Cardiac muscle cell (in vitro differentiated cells and primary cell): ENCODE data around the gene KRTAP20-3. TPM values are rescaled to one million over a fixed set of nuclear protein-coding genes. Genes with fewer than 3 reads are reported as not detected.

Source experiments
- DNase-seq, 2 donors: peaks; one replicate each; pipeline versions ENCODE4 v3.0.0 to v3.0.0-alpha.2; 2010 to 2017; ENCODE audit warnings: low read depth in 1 of 2, low spot score in 1 of 2
- H3K27ac ChIP-seq: fragments of 200-600 bp; sonication (generic); 2 replicates; pipeline ENCODE4 v1.5.1; 2016
- H3K27me3 ChIP-seq: fragments of 200-600 bp; sonication (generic); 2 replicates; pipeline ENCODE4 v1.6.0; 2016; ENCODE audit warnings: control low read depth
- H3K36me3 ChIP-seq: fragments of 200-600 bp; sonication (generic); 2 replicates; pipeline ENCODE4 v1.5.1; 2016; ENCODE audit warnings: control low read depth
- H3K4me1 ChIP-seq: fragments of 200-600 bp; sonication (generic); 2 replicates; pipeline ENCODE4 v1.8.1; 2017; ENCODE audit warnings: low read depth, mild to moderate bottlenecking, mixed run types
- H3K4me3 ChIP-seq: fragments of 200-600 bp; sonication (generic); 2 replicates; pipeline ENCODE4 v1.5.1; 2016; ENCODE audit warnings: mild to moderate bottlenecking
- H3K9me3 ChIP-seq: fragments of 200-600 bp; sonication (generic); 2 replicates; pipeline ENCODE4 v1.5.1; 2017; ENCODE audit warnings: low read depth, mild to moderate bottlenecking, control low read depth
- polyA plus RNA-seq: library from polyadenylated mRNA; unstranded; fragments of >200 nt; fragmentation: Nextera tagmentation; extraction: Ambion mirVana; gene quantifications from 2 replicates; pipeline ENCODE4 v1.2.1, GENCODE V29; 2016
- total RNA-seq: library from RNA; depleted of rRNA; stranded (reverse); fragments of >200 nt; gene quantifications from 2 replicates; pipeline ENCODE4 v1.2.3, GENCODE V29; 2016
- TF ChIP-seq, protein P1 (sequence below): IDR thresholded peaks from 2 replicates; pipeline ENCODE4 v1.5.1; 2012; ENCODE audit warnings: low read depth, mild to moderate bottlenecking, low read length

KRTAP20-3 gene
- total RNA-seq (not detected in 2 replicates), polyA plus RNA-seq (not detected in 2 replicates)

- H3K36me3 ChIP-seq, result no peaks in the 10 kb centered on the region
- TF ChIP-seq, protein P1, sequence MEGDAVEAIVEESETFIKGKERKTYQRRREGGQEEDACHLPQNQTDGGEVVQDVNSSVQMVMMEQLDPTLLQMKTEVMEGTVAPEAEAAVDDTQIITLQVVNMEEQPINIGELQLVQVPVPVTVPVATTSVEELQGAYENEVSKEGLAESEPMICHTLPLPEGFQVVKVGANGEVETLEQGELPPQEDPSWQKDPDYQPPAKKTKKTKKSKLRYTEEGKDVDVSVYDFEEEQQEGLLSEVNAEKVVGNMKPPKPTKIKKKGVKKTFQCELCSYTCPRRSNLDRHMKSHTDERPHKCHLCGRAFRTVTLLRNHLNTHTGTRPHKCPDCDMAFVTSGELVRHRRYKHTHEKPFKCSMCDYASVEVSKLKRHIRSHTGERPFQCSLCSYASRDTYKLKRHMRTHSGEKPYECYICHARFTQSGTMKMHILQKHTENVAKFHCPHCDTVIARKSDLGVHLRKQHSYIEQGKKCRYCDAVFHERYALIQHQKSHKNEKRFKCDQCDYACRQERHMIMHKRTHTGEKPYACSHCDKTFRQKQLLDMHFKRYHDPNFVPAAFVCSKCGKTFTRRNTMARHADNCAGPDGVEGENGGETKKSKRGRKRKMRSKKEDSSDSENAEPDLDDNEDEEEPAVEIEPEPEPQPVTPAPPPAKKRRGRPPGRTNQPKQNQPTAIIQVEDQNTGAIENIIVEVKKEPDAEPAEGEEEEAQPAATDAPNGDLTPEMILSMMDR, result no peak
Measured at GRCh38 chr21:30642564-30642963, at the start of gene KRTAP20-3. KRTAP20-3 (plus strand) TSS chr21:30642864.

DNA sequence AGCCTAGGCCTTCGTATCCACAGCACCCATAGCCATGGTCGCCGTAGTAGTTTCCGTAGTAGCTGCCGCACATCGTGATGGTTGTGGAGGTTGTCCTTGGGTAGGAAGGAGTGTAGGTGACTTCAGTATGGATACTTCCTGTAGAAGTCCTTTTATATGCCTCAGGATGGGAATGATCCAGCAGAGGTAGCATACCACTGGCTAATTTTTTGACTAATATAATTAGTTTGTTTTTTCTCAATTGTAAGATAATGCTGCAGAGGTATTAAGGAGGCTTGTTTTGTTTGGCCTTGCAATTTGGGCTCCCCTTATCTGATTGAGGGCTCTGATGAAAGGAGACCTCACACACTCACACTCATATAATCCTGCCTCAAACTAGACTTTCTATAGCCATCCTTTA, 43.9 kb upstream of the KRTAP20-3 start, which contains the start of gene KRTAP6-2:
Gene KRTAP6-2, minus strand, starts transcription at position 101 of the 400 bp plus-strand sequence. Its CDS starts 28 bp downstream, at position 73.
- no peaks in the 10 kb centered on the region for H3K4me1 ChIP-seq
- no peaks in the 10 kb centered on the region for H3K9me3 ChIP-seq
- no peaks in the 10 kb centered on the region for H3K36me3 ChIP-seq
- TF ChIP-seq, protein P1, result no peak
- no peak within 1 kb of the TSS for H3K27ac ChIP-seq
- H3K4me3 ChIP-seq, result no peak within 1 kb of the TSS
- no peaks in the 10 kb centered on the region for H3K27me3 ChIP-seq
- no peak for DNase-seq

More at GRCh38 chr21:30642564-30642963, at the start of gene KRTAP20-3:
- Histone ChIP-seq H3K4me1 (no peaks in the 10 kb centered on the region), H3K4me3 (no peak within 1 kb of the TSS), H3K27ac (no peak within 1 kb of the TSS), H3K27me3 (no peaks in the 10 kb centered on the region), H3K9me3 (no peaks in the 10 kb centered on the region)
- DNase-seq, result no peak

DNA sequence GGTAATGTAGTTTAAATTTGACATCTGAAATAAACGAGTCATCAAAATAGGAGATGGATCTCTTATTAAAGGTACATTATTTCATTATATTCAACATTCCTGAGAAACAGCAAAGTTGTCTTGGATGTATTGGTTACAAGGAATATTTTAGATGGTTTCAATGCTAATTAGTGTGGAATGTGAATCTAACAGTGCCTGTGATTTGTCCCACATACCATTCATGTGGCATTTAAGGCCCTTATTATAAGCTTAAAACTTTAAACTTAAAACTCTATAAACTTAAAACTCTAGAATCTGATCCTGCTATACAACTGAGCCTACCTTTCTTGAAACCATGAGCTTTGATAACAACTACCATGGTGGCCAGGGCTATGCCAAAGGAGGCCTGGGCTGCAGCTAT, 41.9 kb upstream of the KRTAP20-3 start, which contains the start of gene KRTAP22-1:
Gene KRTAP22-1, plus strand, starts transcription at position 301 of the 400 bp plus-strand sequence.
- Histone ChIP-seq H3K27ac (no peak within 1 kb of the TSS), H3K36me3 (no peaks in the 10 kb centered on the region), H3K4me3 (no peak within 1 kb of the TSS), H3K4me1 (no peaks in the 10 kb centered on the region), H3K27me3 (no peaks in the 10 kb centered on the region), H3K9me3 (no peaks in the 10 kb centered on the region)
- TF ChIP-seq, protein P1, result no peak
- no peak for DNase-seq

DNA sequence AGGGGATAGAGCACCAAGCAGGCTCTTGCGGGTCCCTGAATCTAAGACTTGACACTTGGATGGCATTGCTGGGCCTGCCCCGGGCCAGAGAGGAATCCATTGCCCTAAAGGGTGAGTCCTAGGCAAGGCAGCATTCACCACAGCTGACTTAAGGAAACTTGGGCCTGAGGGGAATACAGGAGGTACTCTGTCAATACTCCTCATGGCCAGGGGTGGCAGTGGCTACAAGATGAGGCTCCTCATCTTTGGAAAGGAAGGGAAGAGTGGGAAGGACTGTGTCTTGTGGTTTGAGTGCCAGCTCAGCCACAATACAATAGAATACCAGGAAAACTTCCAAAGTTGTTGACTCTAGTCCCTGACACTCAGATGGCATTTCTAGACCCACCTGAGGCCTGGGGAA, 36.7 kb upstream of the KRTAP20-3 start:
- Histone ChIP-seq H3K4me3 (no peak overlapping the region), H3K27ac (no peak overlapping the region), H3K27me3 (no peaks in the 10 kb centered on the region), H3K9me3 (no peaks in the 10 kb centered on the region), H3K36me3 (no peaks in the 10 kb centered on the region), H3K4me1 (no peaks in the 10 kb centered on the region)
- DNase-seq, result no peak
- TF ChIP-seq, protein P1, result no peak

GRCh38 chr21:30612132-30612531, 30.5 kb upstream of the KRTAP20-3 start:
- Histone ChIP-seq H3K4me3 (no peak overlapping the region), H3K4me1 (no peaks in the 10 kb centered on the region), H3K27ac (no peak overlapping the region), H3K27me3 (no peaks in the 10 kb centered on the region), H3K9me3 (no peaks in the 10 kb centered on the region), H3K36me3 (no peaks in the 10 kb centered on the region)
- TF ChIP-seq, protein P1, result no peak
- DNase-seq, result no peak
